H54 (cell line): ENCODE measurements around the gene TNFAIP2.

ENCODE experiments used
- DNase-seq: peaks from one replicate; pipeline ENCODE4 v3.0.0; 2011; ENCODE audit warnings: low spot score, mixed read lengths; ENCODE audit not compliant: insufficient read length
- FAIRE-seq: peaks from 3 replicates; lab custom pipeline; 2011; peaks lifted over from hg19 to GRCh38; lab: Jason Lieb, UNC
- POLR2A ChIP-seq: IDR thresholded peaks from 2 replicates; pipeline ENCODE4 v1.6.1; 2011; ENCODE audit warnings: low read depth, mild to moderate bottlenecking, low read length

Gene TNFAIP2

GRCh38 chr14:103127356-103127755 lies 4.1 kb downstream of the TNFAIP2 start:
- no peak for TF ChIP-seq POLR2A
- DNase-seq (no peak), FAIRE-seq (no peak)

GRCh38 chr14:103127861-103128598 lies 4.8 kb downstream of the TNFAIP2 start:
- FAIRE-seq (no peak), DNase-seq (peak; percentile 89)
- TF ChIP-seq POLR2A = no peak

- DNase-seq = peak; percentile 92
- FAIRE-seq = peak; percentile 23
- TF ChIP-seq POLR2A = no peak
Observed at GRCh38 chr14:103128631-103129300, 5.5 kb downstream of the TNFAIP2 start.

- no peak for FAIRE-seq
- peak; percentile 74 for DNase-seq
Observed at GRCh38 chr14:103129301-103130016, 6.2 kb downstream of the TNFAIP2 start.

GRCh38 chr14:103130017-103130764 lies 6.9 kb downstream of the TNFAIP2 start:
- DNase-seq = no peak
- no peak for FAIRE-seq
- no peak for TF ChIP-seq POLR2A

More at GRCh38 chr14:103129301-103130016, 6.2 kb downstream of the TNFAIP2 start:
- TF ChIP-seq POLR2A = no peak

- no peak for FAIRE-seq
- no peak for TF ChIP-seq POLR2A
Observed at GRCh38 chr14:103130965-103131364, 7.7 kb downstream of the TNFAIP2 start.

GRCh38 chr14:103131580-103131979 lies 8.3 kb downstream of the TNFAIP2 start:
- FAIRE-seq (no peak), DNase-seq (no peak)
- TF ChIP-seq POLR2A = no peak

More at GRCh38 chr14:103130965-103131364, 7.7 kb downstream of the TNFAIP2 start:
- peak; percentile 70 for DNase-seq

GRCh38 chr14:103132381-103133209 lies 9.3 kb downstream of the TNFAIP2 start:
- TF ChIP-seq POLR2A = no peak
- no peak for DNase-seq
- no peak for FAIRE-seq

GRCh38 chr14:103133210-103134140 lies 10.2 kb downstream of the TNFAIP2 start:
- DNase-seq = no peak
- FAIRE-seq = no peak
- TF ChIP-seq POLR2A = no peak

GRCh38 chr14:103134405-103134804 lies 11.1 kb downstream of the TNFAIP2 start:
- DNase-seq = no peak
- no peak for TF ChIP-seq POLR2A
- no peak for FAIRE-seq

- FAIRE-seq (no peak), DNase-seq (no peak)
- TF ChIP-seq POLR2A = no peak
Observed at GRCh38 chr14:103134919-103135318, 11.7 kb downstream of the TNFAIP2 start.
